Kidney (tissue), 14 donors: ENCODE measurements around the gene TCP10L. TPM values are rescaled to one million over a fixed set of nuclear protein-coding genes. Genes with fewer than 3 reads are reported as not detected.

Experiments used
- DNase-seq, 5 donors: peaks; one replicate each; pipeline ENCODE4 v3.0.0-alpha.2; 2013 to 2020
- FAIRE-seq: peaks from 2 replicates; lab custom pipeline; 2012; peaks lifted over from hg19 to GRCh38; lab: Jason Lieb, UNC
- H3K27ac ChIP-seq, 2 donors: one replicate each; pipeline ENCODE4 v1.7.0; 2013; ENCODE audit warnings: low read depth in 2 of 2, low read length in 2 of 2, inconsistent platforms in 1 of 2
- H3K27me3 ChIP-seq: one replicate; pipeline ENCODE4 v1.7.1; 2013; ENCODE audit warnings: low read length, inconsistent platforms; ENCODE audit not compliant: control insufficient read depth, insufficient read depth
- H3K36me3 ChIP-seq, 3 donors: one replicate each; pipeline versions ENCODE4 v1.7.0 to v1.7.1; 2013; ENCODE audit warnings: low read length in 3 of 3, control low read depth in 1 of 3, inconsistent platforms in 1 of 3; ENCODE audit not compliant: insufficient read depth in 3 of 3, control insufficient read depth in 2 of 3
- H3K4me1 ChIP-seq, 3 donors: one replicate each; pipeline versions ENCODE4 v1.7.0 to v1.7.1; 2013; ENCODE audit warnings: low read length in 3 of 3, inconsistent platforms in 1 of 3, low read depth in 1 of 3; ENCODE audit not compliant: control insufficient read depth in 2 of 3, insufficient read depth in 2 of 3
- H3K4me3 ChIP-seq, 3 donors: one replicate each; pipeline versions ENCODE4 v1.7.0 to v1.8.1; 2013; ENCODE audit warnings: low read length in 3 of 3, control low read depth in 1 of 3, inconsistent platforms in 1 of 3
- H3K9ac ChIP-seq, 3 donors: one replicate each; pipeline versions ENCODE4 v1.7.0 to v1.7.1; 2013; ENCODE audit warnings: low read length in 3 of 3, control low read depth in 1 of 3, inconsistent platforms in 1 of 3
- H3K9me3 ChIP-seq, 3 donors: one replicate each; pipeline versions ENCODE4 v1.7.0 to v1.7.1; 2013; ENCODE audit warnings: low read length in 3 of 3, control low read depth in 1 of 3, inconsistent platforms in 1 of 3; ENCODE audit not compliant: control insufficient read depth in 2 of 3, insufficient read depth in 1 of 3
- intact Hi-C: fragments of 100-400 bp; cut with DNase I; formaldehyde crosslinking; loops from one replicate; pipeline ENCODE4 v1.11.1; 2022
- polyA plus RNA-seq: library from polyadenylated mRNA; stranded (reverse); fragments of 350-450 nt; fragmentation: Illumina TruSeq; extraction: RNeasy Lipid Tissue Mini Kit (QIAGEN cat#74804); gene quantifications from one replicate; pipeline ENCODE4 v1.2.3, GENCODE V29; 2014; ENCODE audit warnings: low read depth, low replicate concordance; ENCODE audit not compliant: insufficient read depth
- total RNA-seq: library from RNA; stranded (reverse); fragmentation: NEBNext Ultra II Directional; extraction: Animal tissue kit (Norgen Biotek cat#: 25700); gene quantifications from one replicate; pipeline ENCODE4 v1.2.1, GENCODE V29; 2021
- TF ChIP-seq, protein P1 (sequence below): IDR thresholded peaks from 3 replicates; pipeline ENCODE4 v1.5.1; 2012; ENCODE audit warnings: mild to moderate bottlenecking, moderate library complexity, borderline replicate concordance; ENCODE audit not compliant: insufficient read depth; ENCODE audit errors: extremely low read depth
- donor health status: control.
- donor health status: control.
- donor health status: control.
- donor health status: control.
- donor health status: control.
- donor health status: DM: yes; HTN: yes; CAD: no.
- donor health status: Normal renal cell carcinoma (clear cell type).

TCP10L gene
- total and polyA plus RNA-seq, 2 donors from 2014 or later = 2.2 to 5.2 TPM

DNA sequence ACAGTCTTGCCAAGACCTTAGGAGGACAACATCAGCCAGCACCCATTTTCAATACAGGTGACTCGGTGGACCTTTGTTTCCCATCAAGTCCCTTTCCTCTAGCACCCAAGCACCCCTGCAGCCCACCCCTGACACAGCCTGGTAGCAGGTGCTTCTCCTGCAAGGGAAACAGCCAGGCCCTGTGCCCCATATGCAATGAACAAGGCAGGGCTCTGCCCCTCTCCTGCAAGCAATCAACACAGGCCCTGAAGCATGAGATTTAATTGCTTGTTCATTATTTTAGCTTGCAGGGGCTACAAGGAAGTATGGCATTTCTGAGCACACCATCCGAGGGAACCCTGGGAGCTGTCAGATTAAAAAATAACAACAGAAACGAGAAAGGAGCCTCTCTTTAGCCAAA lies 35.4 kb downstream of the TCP10L start:
- Histone ChIP-seq H3K4me1 (no peaks in the 10 kb centered on the region), H3K36me3 (no peaks in the 10 kb centered on the region)
- no peak for FAIRE-seq

DNA sequence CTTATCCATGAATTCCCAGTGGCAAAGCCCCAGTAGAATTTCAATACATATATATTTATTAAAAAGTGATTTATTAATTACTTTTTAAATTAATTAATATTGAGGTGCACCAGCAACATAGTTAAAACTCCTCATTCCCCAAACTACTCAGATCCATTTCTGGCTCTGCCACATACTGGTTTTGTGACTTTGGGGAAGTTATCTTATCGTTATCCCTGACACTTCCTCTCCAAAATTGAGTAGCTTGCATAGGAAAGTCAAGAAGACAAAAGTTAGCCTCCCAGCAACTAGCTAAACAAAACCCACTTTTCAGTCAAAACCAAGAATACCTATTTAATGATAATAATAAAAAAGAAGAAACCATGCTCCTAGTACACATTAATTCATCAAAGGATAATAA lies 35.9 kb downstream of the TCP10L start:
- no peaks in the 10 kb centered on the region for H3K27me3 ChIP-seq
- no peak overlapping the region for H3K9ac ChIP-seq
- no peaks in the 10 kb centered on the region for H3K4me1 ChIP-seq
- H3K4me3 ChIP-seq = no peak overlapping the region
- FAIRE-seq = no peak
- intact Hi-C loops = no loop called here
- DNase-seq = no peak
- no peaks in the 10 kb centered on the region for H3K36me3 ChIP-seq
- H3K9me3 ChIP-seq = no peaks in the 10 kb centered on the region
- TF ChIP-seq, protein P1, sequence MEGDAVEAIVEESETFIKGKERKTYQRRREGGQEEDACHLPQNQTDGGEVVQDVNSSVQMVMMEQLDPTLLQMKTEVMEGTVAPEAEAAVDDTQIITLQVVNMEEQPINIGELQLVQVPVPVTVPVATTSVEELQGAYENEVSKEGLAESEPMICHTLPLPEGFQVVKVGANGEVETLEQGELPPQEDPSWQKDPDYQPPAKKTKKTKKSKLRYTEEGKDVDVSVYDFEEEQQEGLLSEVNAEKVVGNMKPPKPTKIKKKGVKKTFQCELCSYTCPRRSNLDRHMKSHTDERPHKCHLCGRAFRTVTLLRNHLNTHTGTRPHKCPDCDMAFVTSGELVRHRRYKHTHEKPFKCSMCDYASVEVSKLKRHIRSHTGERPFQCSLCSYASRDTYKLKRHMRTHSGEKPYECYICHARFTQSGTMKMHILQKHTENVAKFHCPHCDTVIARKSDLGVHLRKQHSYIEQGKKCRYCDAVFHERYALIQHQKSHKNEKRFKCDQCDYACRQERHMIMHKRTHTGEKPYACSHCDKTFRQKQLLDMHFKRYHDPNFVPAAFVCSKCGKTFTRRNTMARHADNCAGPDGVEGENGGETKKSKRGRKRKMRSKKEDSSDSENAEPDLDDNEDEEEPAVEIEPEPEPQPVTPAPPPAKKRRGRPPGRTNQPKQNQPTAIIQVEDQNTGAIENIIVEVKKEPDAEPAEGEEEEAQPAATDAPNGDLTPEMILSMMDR = no peak
- H3K27ac ChIP-seq = no peak overlapping the region

More for the DNA sequence above, 35.4 kb downstream of the TCP10L start:
- H3K9me3 ChIP-seq = no peaks in the 10 kb centered on the region
- H3K27ac ChIP-seq = no peak overlapping the region
- DNase-seq = peak in 3 of 5 donors; percentile 20 to 53 (median 42)
- H3K9ac ChIP-seq = no peak overlapping the region
- intact Hi-C loops = no loop called here
- TF ChIP-seq, protein P1 = no peak
- no peaks in the 10 kb centered on the region for H3K27me3 ChIP-seq
- no peak overlapping the region for H3K4me3 ChIP-seq

DNA sequence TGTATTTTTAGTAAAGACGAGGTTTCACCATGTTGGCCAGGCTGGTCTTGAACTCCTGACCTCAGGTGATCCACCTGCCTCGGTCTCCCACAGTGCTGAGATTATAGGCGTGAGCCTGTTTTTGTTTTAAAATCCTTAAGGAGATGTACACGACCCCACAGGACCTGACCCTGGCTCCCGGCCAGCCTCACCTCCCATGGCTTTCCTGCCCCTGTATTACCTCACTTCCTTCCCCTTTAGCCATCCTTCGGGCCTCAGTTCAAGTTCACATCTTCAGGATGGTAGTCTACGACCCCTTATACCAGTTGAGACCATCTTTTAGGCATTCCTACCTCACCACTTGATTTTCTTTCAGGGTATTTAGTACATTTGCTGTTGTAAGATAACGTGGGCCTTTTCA lies 36.3 kb downstream of the TCP10L start:
- Histone ChIP-seq H3K4me3 (no peak overlapping the region), H3K27ac (no peak overlapping the region)
- no peak for FAIRE-seq

More for the DNA sequence above, 36.3 kb downstream of the TCP10L start:
- Histone ChIP-seq H3K4me1 (no peaks in the 10 kb centered on the region), H3K9me3 (no peaks in the 10 kb centered on the region), H3K36me3 (no peaks in the 10 kb centered on the region), H3K9ac (no peak overlapping the region), H3K27me3 (no peaks in the 10 kb centered on the region)
- DNase-seq = no peak
- TF ChIP-seq, protein P1 = no peak
- intact Hi-C loops = no loop called here
